Measurements from ENCODE around the gene CHST5. TPM values are rescaled to one million over a fixed set of nuclear protein-coding genes. Genes with fewer than 3 reads are reported as not detected.
"Not testable (repeated sequence)": the region's sequence is repeated elsewhere in the genome, so short reads cannot be mapped to it uniquely, and the experiment has no call there.

Gene CHST5
- polyA plus RNA-seq, 1 donor = 1.1 TPM

GRCh38 chr16:75506574-75506973 is 29.3 kb downstream of the CHST5 start:
- DNase-seq = no peak

GRCh38 chr16:75506107-75506506 is 29.8 kb downstream of the CHST5 start:
- DNase-seq = no peak

- no peak for DNase-seq
Measured at GRCh38 chr16:75503801-75504200, 32.1 kb downstream of the CHST5 start.

- DNase-seq = no peak
Measured at GRCh38 chr16:75502916-75503605, 32.8 kb downstream of the CHST5 start.

GRCh38 chr16:75501820-75502219 is 34.1 kb downstream of the CHST5 start:
- DNase-seq = not testable (repeated sequence)

GRCh38 chr16:75501359-75501758 is 34.5 kb downstream of the CHST5 start:
- no peak for DNase-seq

- DNase-seq = not testable (repeated sequence)
Measured at GRCh38 chr16:75498605-75499322, 37.1 kb downstream of the CHST5 start.

GRCh38 chr16:75497558-75497957 is 38.4 kb downstream of the CHST5 start:
- DNase-seq = no peak

GRCh38 chr16:75495076-75495674 is 40.7 kb downstream of the CHST5 start, which contains the start of gene CHST6:
TSS of gene CHST6 (minus strand) at chr16:75495441. CDS start at chr16:75479828, 15,613 bp downstream.
- DNase-seq = peak; percentile 39

GRCh38 chr16:75494661-75495075 is 41.2 kb downstream of the CHST5 start:
- DNase-seq = no peak

GRCh38 chr16:75494184-75494583 is 41.7 kb downstream of the CHST5 start:
- DNase-seq = no peak

GRCh38 chr16:75491876-75492275 is 44.0 kb downstream of the CHST5 start:
- no peak for DNase-seq

- DNase-seq = no peak
Measured at GRCh38 chr16:75488322-75488721, 47.6 kb downstream of the CHST5 start.

- no peak for DNase-seq
Measured at GRCh38 chr16:75486676-75487313, 49.1 kb downstream of the CHST5 start.

- no peak for DNase-seq
Measured at GRCh38 chr16:75486014-75486675, 49.8 kb downstream of the CHST5 start.

GRCh38 chr16:75485230-75486013 is 50.5 kb downstream of the CHST5 start:
- no peak for DNase-seq

GRCh38 chr16:75483222-75483621 is 52.7 kb downstream of the CHST5 start:
- DNase-seq = no peak

- DNase-seq = no peak
Measured at GRCh38 chr16:75482434-75483205, 53.3 kb downstream of the CHST5 start.

GRCh38 chr16:75481475-75481874 is 54.4 kb downstream of the CHST5 start:
- DNase-seq = no peak

GRCh38 chr16:75479421-75479990 is 56.4 kb downstream of the CHST5 start:
- DNase-seq = no peak

Measured in left kidney (tissue), 2 donors.